Loucy (cell line): ENCODE results near the gene SLC25A21.
"Not testable (repeated sequence)": the region's sequence is repeated elsewhere in the genome, so short reads cannot be mapped to it uniquely, and the experiment has no call there.

Source experiments
- EZH2phosphoT487 ChIP-seq: fragments of 200-600 bp; IDR thresholded peaks from 2 replicates; pipeline ENCODE4 v1.6.1; 2018; ENCODE audit warnings: antibody characterized with exemption, mild to moderate bottlenecking, moderate library complexity, borderline replicate concordance
- TF ChIP-seq, protein P1 (sequence below): fragments of 200-600 bp; sonication (generic); conservative IDR thresholded peaks from 2 replicates; pipeline ENCODE4 v1.5.1; 2014; ENCODE audit warnings: mild to moderate bottlenecking, antibody characterized with exemption, low read length

DNA sequence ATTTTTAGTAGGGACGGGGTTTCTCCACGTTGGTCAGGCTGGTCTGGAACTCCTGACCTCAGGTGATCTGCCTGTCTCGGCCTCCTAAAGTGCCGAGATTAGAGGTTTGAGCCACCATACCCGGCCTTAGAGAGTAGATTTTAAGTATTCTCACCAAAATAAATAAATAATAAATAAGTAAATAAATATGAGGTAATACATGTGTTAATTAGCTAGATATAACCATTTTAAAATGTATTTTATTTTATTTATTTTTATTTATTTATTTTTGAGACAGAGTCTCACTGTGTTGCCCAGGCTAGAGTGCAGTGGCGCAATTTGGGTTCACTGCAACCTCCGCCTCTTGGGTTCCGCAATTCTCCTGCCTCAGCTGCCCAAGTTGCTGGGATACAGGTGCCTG lies 12.1 kb upstream of the SLC25A21 start:
- TF ChIP-seq, protein P1, sequence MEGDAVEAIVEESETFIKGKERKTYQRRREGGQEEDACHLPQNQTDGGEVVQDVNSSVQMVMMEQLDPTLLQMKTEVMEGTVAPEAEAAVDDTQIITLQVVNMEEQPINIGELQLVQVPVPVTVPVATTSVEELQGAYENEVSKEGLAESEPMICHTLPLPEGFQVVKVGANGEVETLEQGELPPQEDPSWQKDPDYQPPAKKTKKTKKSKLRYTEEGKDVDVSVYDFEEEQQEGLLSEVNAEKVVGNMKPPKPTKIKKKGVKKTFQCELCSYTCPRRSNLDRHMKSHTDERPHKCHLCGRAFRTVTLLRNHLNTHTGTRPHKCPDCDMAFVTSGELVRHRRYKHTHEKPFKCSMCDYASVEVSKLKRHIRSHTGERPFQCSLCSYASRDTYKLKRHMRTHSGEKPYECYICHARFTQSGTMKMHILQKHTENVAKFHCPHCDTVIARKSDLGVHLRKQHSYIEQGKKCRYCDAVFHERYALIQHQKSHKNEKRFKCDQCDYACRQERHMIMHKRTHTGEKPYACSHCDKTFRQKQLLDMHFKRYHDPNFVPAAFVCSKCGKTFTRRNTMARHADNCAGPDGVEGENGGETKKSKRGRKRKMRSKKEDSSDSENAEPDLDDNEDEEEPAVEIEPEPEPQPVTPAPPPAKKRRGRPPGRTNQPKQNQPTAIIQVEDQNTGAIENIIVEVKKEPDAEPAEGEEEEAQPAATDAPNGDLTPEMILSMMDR = not testable (repeated sequence)
- not testable (repeated sequence) for TF ChIP-seq EZH2phosphoT487
